Activated T-cell treated with anti-CD3 and anti-CD28 coated beads, Interleukin-2, amount 50 U/mL, for 4 hours (primary cell): ENCODE measurements around the gene NRXN2. TPM values are rescaled to one million over a fixed set of nuclear protein-coding genes. Genes with fewer than 3 reads are reported as not detected.
"Not testable (repeated sequence)": the region's sequence is repeated elsewhere in the genome, so short reads cannot be mapped to it uniquely, and the experiment has no call there.

Source experiments
- ATAC-seq, 2 donors: fragments of 200-7000 bp; cut with Tn5 transposase; one replicate each; pipeline ENCODE4 v1.10.0; 2021
- DNase-seq: peaks from one replicate; pipeline ENCODE4 v3.0.0-alpha.2; 2020
- H3K27me3 Mint-ChIP-seq: one replicate; pipeline ENCODE4 v1.8.0; 2021; ENCODE audit warnings: low read depth, mixed read lengths
- H3K36me3 Mint-ChIP-seq: one replicate; pipeline ENCODE4 v1.8.0; 2022; ENCODE audit warnings: mixed read lengths; ENCODE audit not compliant: insufficient read depth
- H3K4me1 Mint-ChIP-seq: one replicate; pipeline ENCODE4 v1.8.0; 2021; ENCODE audit warnings: low read depth, mixed read lengths
- H3K4me3 Mint-ChIP-seq: one replicate; pipeline ENCODE4 v1.8.0; 2021; ENCODE audit warnings: mild to moderate bottlenecking, moderate library complexity, mixed read lengths
- H3K9me3 Mint-ChIP-seq: one replicate; pipeline ENCODE4 v1.8.0; 2021; ENCODE audit warnings: mixed read lengths
- total RNA-seq, 3 donors: library from RNA; stranded (reverse); gene quantifications; one replicate each; pipeline ENCODE4 v1.2.1, GENCODE V29; 2021

Gene NRXN2
- total RNA-seq, 3 donors from 2014 or later = 0.16 to 1.0 (median 0.71) TPM

DNA sequence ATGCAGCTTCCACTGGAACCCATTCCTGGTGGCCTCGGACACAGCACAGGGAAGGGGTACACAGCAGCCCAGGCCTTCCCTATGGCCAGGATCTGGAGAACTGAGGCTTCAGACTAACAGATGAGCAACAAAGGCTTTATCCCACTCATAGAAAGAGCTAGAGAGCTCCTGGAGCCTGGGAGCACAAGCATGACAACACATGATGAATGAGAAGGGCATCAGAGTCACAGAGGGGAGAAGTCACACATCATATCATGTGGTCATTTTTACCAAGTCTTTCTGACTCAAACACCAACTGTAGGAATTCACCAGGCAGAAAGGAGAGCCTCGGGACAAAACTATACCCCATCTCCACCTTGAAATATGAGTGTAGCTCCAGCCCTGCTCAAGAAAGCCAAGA lies 43.2 kb downstream of the NRXN2 start:
- Mint-ChIP-seq H3K4me1 (no peaks in the 10 kb centered on the region), H3K36me3 (no peaks in the 10 kb centered on the region)
- no peak for ATAC-seq

DNA sequence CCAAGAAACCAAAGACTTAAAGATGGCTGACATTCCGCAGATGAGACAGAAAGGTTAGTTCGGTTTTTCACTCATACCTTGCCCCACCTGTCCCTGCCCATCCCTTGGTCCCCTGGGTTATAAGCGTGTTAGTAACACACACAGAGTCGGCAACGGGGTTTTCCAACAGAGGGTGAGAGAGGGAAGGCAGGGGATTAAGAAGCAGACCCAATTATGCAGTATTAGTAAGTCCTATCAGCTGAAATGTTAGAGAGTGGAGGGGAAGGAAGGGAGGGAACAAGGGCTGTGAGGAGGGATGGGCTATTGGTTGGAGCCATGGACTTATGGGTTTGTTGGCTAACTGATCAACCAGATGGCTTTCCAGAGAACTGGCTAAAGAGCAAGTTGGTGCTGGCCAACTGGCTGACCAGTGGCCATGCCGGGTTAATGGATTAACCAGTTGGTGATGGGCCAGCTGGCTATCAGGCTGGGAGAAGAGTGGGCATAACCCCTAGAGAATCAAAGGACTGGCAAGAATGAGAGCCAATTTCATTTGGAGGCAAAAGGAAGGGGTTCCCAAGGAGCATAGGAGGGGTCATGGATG lies 45.5 kb downstream of the NRXN2 start:
- Mint-ChIP-seq H3K4me3 (no peak overlapping the region), H3K4me1 (no peaks in the 10 kb centered on the region), H3K36me3 (no peaks in the 10 kb centered on the region), H3K27me3 (peaks cover 46% of the 10 kb centered on the region), H3K9me3 (no peaks in the 10 kb centered on the region)
- no peak for ATAC-seq
- no peak for DNase-seq

More for the DNA sequence above, 43.2 kb downstream of the NRXN2 start:
- no peak overlapping the region for H3K4me3 Mint-ChIP-seq
- no peaks in the 10 kb centered on the region for H3K9me3 Mint-ChIP-seq
- peaks cover 30% of the 10 kb centered on the region for H3K27me3 Mint-ChIP-seq
- DNase-seq = no peak

DNA sequence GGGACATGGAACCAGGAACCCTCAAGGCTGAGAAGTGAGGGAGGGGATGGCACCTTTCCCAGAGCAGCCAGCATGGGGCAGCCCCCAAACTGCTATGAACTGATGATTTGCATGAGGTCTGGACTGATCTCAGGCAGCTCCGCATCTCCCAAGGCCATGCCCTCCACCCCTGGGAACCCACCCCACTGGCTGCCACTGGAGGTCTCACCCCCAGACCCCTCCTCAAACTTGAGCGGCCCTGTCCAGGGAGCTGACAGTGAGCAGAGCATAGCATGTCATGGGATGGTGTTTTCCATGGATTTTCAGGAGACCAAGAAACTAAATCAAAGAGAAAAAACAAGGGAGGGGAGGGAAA lies 46.8 kb downstream of the NRXN2 start:
- ATAC-seq (no peak), DNase-seq (no peak)
- Mint-ChIP-seq H3K4me1 (no peaks in the 10 kb centered on the region), H3K27me3 (peaks cover 48% of the 10 kb centered on the region), H3K36me3 (no peaks in the 10 kb centered on the region), H3K9me3 (no peaks in the 10 kb centered on the region), H3K4me3 (no peak overlapping the region)

DNA sequence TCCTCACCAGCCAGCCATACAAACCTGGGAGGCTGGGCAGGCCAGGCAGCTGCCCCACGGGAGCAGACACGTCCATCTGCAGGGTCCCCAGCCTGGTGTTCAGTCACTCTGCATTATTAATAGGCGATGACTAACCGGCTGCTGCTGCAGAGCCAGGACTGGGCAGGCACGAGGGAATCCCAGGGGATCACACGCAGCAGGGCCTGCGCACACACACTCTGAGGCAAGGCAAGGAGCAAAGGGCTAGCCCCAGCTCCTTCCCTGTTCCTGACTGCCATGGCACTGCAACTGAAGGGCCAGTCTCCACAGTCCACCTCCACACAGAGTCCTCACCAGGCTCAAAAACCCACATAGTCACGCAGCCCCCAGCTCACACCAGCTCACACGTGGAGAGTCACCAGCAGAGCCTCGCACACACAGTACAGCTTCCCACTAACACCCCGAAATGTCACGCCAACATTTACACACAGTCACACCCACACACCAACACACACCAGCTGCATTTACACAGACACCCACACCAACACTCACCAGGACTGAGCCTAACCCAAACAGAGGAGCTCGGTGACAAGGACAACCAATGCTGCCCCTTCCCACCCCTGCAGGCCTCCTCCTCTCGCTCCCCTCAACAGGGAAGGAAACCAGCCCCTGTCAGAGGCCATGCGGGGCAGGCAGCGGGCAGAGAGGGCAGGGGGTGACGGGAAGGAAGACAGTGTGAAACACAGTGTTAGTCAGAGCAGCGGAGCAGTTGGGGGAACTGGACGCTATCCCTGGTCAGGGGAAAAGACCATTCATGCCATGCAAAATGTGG lies 47.3 kb downstream of the NRXN2 start:
- Mint-ChIP-seq H3K36me3 (no peaks in the 10 kb centered on the region), H3K4me1 (no peaks in the 10 kb centered on the region), H3K4me3 (no peak overlapping the region), H3K9me3 (no peaks in the 10 kb centered on the region), H3K27me3 (peaks cover 51% of the 10 kb centered on the region)
- no peak for DNase-seq
- ATAC-seq = no peak

DNA sequence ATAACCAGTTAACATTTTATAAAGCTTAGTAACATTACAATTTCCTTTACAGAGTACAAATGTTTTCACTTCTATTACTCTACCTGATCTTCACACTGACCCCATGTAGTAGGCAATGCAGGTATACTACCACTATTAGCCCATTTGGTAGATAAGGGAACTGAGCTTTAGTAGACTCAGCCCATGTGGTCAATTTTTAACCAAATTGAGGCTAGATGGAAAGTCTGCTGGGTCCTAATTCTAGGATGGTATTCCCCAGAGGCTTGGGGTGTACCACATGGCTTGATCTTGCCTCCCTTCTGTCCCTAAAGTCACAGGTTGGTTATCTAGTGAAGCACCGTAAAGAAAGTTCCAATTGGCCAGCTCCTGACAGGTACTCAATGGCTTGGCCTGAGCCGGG lies 48.2 kb downstream of the NRXN2 start:
- H3K9me3 Mint-ChIP-seq = no peaks in the 10 kb centered on the region
- no peak for ATAC-seq
- no peaks in the 10 kb centered on the region for H3K4me1 Mint-ChIP-seq
- peaks cover 51% of the 10 kb centered on the region for H3K27me3 Mint-ChIP-seq
- no peak overlapping the region for H3K4me3 Mint-ChIP-seq
- no peaks in the 10 kb centered on the region for H3K36me3 Mint-ChIP-seq
- no peak for DNase-seq

DNA sequence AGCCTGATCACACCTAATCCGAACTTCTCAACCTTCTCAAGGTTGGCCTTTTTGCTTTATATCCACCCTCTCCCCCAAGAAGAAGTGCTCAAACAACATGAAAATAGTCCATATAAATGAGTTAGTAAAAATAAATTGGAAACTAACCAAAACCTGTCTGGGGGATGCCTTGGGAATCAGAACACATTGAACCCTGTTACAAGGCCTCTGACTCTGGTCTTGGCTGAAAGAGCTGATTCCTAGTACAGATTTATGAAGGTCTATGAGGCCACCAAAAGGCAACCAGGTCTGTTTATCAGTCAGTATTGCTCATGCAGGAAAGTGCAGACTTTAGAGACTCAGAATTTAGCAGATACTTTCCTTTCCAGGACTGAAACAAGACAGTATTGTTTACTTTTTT lies 49.7 kb downstream of the NRXN2 start:
- Mint-ChIP-seq H3K4me1 (no peaks in the 10 kb centered on the region), H3K9me3 (no peaks in the 10 kb centered on the region), H3K4me3 (no peak overlapping the region), H3K36me3 (no peaks in the 10 kb centered on the region), H3K27me3 (peaks cover 52% of the 10 kb centered on the region)
- ATAC-seq = no peak
- DNase-seq = no peak

DNA sequence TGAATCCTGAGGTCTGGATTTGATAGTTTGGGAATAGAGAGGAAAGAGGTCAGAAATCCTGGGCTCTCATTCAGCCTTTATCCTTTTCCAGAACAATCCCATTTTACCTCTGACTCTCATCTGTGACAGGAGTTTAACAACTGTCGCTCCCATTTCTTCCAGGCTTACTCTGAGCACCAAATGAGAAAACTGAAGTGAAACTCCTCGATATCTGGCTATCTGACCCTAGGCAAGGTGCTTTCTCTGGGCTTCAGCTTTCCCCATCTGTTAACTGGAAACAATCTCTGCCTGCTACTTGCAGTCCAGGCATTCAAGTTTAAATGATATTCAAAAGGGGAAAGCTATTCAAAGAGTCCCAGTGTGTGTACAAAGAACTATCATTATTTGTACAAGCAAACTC lies 50.1 kb downstream of the NRXN2 start:
- no peak for DNase-seq

DNA sequence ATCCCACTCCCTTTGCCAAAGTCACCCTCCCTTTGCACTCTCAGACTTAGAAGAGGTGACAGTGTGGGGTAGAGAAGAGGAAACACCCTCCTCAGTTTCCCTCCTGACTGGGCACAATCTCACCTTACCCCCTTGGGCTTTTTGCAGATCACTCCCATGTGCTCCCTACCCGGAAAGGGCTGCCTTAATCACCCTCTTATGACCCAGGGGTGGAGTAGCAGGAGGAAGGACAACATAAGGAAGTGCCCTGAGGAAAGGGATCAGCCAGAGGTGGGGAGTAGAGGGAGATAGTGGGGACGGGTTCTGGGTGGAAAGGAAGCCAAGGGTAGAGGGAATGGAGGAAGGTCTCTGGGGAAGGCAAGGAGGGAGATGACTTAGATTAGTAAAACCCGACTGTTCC lies 52.0 kb downstream of the NRXN2 start:
- ATAC-seq (no peak), DNase-seq (no peak)
- Mint-ChIP-seq H3K4me3 (no peak overlapping the region), H3K4me1 (no peaks in the 10 kb centered on the region), H3K36me3 (no peaks in the 10 kb centered on the region), H3K27me3 (peaks cover 43% of the 10 kb centered on the region), H3K9me3 (no peaks in the 10 kb centered on the region)

More for the DNA sequence above, 50.1 kb downstream of the NRXN2 start:
- ATAC-seq = no peak
- Mint-ChIP-seq H3K4me3 (no peak overlapping the region), H3K4me1 (no peaks in the 10 kb centered on the region), H3K36me3 (no peaks in the 10 kb centered on the region), H3K9me3 (no peaks in the 10 kb centered on the region), H3K27me3 (peaks cover 52% of the 10 kb centered on the region)

DNA sequence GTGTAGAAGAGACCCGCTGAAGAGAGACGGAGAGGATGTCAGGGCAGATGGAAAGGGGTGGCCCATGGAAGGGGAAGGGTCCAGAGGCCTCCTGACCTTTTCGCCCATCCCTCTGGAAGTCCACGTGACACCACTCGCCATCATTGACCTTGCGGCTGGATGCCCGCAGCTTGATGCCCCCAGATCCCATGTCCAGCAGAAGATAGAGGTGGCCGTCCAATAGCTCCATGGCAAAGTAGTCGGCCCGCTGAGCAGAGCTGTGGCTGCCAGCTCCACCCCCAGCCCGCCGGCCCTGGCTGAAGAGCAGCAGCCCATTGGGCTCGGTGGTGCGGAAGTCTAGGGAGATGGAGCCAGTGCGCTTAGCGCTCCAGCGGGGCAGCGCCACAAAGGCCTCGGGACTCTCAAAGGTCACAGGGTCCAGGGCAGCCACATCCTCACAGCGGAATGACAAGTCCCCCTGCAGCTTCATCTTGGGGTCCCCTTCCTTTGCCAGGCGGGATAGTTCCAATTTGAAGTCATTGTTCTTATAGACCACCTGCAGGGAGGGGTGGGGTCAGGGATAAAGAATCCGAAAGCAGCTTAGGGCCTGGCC lies 55.7 kb downstream of the NRXN2 start:
- H3K9me3 Mint-ChIP-seq = no peaks in the 10 kb centered on the region
- H3K27me3 Mint-ChIP-seq = peaks cover 21% of the 10 kb centered on the region
- no peaks in the 10 kb centered on the region for H3K4me1 Mint-ChIP-seq
- no peak for ATAC-seq
- no peak overlapping the region for H3K4me3 Mint-ChIP-seq
- no peak for DNase-seq
- no peaks in the 10 kb centered on the region for H3K36me3 Mint-ChIP-seq

DNA sequence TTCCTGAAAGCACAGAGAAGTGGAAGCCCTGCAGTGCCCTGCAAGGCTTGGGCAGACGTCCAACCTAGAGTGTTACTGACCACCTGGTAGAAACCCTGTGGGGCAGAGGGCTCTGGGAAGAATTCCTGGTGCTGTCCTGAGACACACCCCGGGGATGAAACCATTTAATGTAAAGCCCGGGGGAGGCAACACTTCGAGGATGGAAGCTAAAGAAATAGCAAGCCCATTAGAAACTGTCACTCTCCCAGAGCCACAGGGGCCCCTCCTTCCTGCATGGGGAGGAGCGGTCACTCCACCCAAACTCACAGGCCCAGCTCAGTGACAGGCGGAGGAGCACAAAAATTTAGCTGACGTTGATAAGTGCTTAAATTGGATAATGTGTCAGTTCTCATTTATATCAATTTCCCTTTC lies 57.6 kb downstream of the NRXN2 start:
- no peaks in the 10 kb centered on the region for H3K36me3 Mint-ChIP-seq
- H3K4me1 Mint-ChIP-seq = no peaks in the 10 kb centered on the region
- no peak overlapping the region for H3K4me3 Mint-ChIP-seq
- no peak for ATAC-seq
- DNase-seq = no peak
- no peaks in the 10 kb centered on the region for H3K9me3 Mint-ChIP-seq
- H3K27me3 Mint-ChIP-seq = peaks cover 11% of the 10 kb centered on the region

DNA sequence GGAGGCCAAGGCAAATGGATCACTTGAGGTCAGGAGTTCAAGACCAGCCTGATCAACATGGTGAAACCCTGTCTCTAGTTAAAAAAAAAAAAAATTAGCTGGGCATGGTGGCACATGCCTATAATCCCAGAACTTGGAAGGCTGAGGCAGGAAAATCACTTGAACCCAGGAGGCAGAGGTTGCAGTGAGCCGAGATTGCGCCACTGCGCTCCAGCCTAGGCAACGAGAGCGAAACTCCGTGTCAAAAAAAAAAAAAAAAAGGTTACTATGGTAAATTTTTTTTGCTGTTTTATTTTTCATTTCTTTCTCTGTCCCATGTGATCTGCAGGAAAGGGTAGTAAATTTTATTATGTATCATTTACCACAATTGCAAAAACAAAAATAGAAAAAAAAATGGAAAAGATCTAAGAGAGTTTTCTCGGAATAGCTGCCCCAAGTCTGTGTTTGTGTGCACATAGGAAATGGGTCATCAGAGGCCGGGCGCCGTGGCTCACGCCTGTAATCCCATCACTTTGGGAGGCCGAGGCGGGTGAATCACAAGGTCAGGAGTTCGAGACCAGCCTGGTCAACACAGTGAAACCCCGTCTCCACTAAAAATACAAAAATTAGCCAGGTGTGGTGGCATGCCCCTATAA lies 58.6 kb downstream of the NRXN2 start:
- H3K27me3 Mint-ChIP-seq = peaks cover 11% of the 10 kb centered on the region
- H3K36me3 Mint-ChIP-seq, H3K4me1 Mint-ChIP-seq, H3K4me3 Mint-ChIP-seq, DNase-seq, H3K9me3 Mint-ChIP-seq, ATAC-seq: not testable (repeated sequence)

DNA sequence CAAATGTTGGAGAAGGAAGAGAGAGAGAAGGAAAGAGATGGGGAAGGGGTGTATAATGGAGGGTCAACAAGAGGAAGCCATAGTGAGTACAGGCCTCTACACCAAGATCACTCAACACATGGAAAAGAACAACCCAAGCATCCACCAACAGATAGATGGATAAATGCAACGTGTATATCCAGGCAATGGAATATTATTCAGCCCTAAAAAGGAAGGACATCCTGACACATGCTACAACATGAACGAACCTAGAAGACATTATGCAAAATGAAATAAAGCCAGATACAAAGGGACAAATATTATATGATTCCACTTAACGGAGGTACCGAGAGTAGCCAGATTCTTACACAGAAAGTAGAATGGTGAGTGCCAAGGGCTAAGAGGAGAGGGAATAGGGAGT lies 59.3 kb downstream of the NRXN2 start:
- ATAC-seq = no peak
- Mint-ChIP-seq H3K36me3 (no peaks in the 10 kb centered on the region), H3K4me1 (no peaks in the 10 kb centered on the region), H3K9me3 (no peaks in the 10 kb centered on the region), H3K27me3 (peaks cover 11% of the 10 kb centered on the region), H3K4me3 (no peak overlapping the region)
- DNase-seq = no peak

DNA sequence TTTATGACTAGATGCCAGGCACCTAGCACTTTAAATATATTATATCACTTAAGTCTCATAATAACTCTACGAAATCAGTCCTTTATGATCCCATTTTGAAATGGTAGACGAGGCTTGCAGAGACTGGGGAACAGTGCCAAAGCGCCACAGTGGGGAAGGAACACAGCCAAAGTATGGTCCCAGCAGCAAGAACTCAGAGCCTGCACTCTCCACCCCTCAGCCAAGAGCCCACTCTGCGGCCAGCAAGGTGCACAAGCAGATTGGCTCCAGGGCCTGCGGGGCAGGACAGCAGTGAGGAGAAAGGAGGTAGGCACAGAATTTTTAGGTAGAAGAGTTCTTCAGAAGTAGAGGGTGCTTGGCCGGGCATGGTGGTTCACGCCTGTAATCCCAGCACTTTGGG lies 61.4 kb downstream of the NRXN2 start:
- Mint-ChIP-seq H3K9me3 (no peaks in the 10 kb centered on the region), H3K27me3 (peaks cover 3% of the 10 kb centered on the region), H3K4me3 (no peak overlapping the region), H3K36me3 (no peaks in the 10 kb centered on the region), H3K4me1 (peaks cover 1% of the 10 kb centered on the region)
- DNase-seq (no peak), ATAC-seq (no peak)

DNA sequence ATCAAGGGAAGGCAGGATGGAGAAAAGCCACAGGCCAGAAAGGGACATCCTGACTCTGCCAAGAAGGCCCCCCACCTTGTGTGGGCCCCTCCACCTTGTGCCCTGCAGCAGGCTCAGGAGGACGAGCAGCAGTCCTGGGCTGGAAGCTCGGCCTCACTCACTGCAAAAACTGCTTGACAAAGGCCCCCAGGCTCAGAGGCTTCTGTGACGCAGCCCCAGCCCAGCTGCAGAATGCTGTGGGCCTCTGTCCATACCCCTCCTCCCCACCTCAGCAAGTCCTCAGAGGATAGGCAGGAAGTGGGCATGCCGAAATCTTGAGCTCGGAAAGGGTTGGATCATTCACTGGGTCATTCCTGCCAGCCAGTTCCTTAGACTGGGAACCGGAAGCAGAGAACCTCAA lies 61.9 kb downstream of the NRXN2 start:
- Mint-ChIP-seq H3K4me1 (peaks cover 1% of the 10 kb centered on the region), H3K4me3 (no peak overlapping the region), H3K27me3 (peaks cover 3% of the 10 kb centered on the region), H3K9me3 (no peaks in the 10 kb centered on the region), H3K36me3 (no peaks in the 10 kb centered on the region)
- DNase-seq (no peak), ATAC-seq (no peak)

DNA sequence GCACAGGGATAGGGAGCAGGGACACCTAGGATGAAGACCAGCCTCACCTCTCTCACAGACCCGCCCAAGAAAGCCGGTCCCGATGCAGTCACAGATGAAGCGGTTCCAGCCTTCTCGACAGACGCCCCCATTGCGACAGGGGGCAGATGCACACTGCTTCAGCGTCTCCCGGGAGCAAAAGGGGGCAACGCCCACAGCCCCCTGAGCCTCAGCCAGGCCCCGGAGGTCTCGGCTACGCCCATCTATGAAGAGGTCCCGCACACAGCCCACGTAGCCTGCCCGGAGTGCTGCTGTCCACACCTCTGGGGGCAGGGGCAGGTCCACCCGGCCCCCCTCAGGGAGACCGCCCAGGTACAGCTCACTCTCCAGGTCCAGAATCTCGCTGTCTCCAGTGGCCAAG lies 62.3 kb downstream of the NRXN2 start:
- DNase-seq (no peak), ATAC-seq (no peak)
- H3K4me3 Mint-ChIP-seq = no peak overlapping the region
- no peaks in the 10 kb centered on the region for H3K9me3 Mint-ChIP-seq
- H3K36me3 Mint-ChIP-seq = no peaks in the 10 kb centered on the region
- H3K4me1 Mint-ChIP-seq = peaks cover 1% of the 10 kb centered on the region
- peaks cover 3% of the 10 kb centered on the region for H3K27me3 Mint-ChIP-seq
